ENCODE results near the gene CD82.

Gene CD82

GRCh38 chr11:44615041-44615755 lies 49.7 kb downstream of the CD82 start:
- ChIA-PET POLR2A (no interaction called here), CTCF (interaction anchor here (0.7 to 26.6 kb wide), 10 partner anchors 9 to 292 kb away, joined by 3 to 995 read pairs (median 4); partner anchors contain the start of gene CD82)
- DNase-seq (ENCODE audit: low read depth, low spot score): no peak

DNA sequence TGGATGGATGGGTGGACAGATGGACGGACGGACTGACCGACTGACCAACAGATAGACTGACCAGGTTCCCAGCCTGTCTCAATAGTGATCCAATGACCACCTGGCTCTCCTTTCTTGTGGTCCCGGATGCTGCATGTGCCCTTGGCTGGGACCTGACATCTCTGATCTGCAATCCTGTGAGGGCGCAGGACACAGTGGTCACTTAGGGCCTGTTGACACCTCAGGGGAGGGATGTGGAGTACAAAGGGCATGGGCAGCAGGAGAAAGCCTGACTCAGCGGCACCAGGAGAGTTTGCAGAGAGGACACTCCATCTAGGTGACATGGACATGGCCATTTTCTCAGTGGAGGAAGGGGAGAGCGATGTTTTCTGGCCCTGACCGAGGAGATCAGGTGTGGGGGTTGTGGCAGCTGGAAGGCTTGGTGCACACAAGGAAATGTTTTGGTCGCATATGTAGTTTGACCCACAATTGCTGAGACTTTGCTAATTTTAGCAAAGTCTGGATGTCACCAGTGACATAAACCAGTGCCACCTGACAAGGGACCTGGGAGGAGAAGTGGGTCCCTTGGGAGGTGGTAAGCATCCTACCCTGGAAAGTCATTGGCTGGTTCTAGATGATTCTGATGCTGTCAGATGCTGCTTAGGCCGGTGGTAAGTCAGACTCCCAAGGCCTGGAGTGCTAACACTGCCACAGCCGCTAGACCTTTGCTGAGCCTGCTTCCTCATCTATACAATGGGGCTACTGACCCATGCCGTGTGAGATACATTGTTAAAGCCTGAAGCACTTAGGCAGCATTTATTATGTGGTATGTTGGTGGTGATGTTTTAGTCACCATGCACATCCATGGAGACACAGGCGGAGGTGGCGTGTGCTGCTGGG lies 50.7 kb downstream of the CD82 start:
- ChIA-PET POLR2A (interaction anchor here (1.2 kb wide), 1 partner anchor 59 kb away, joined by 4 read pairs; no protein-coding TSS in a partner anchor), CTCF (interaction anchor here (0.7 to 26.6 kb wide), 39 partner anchors 9 to 565 kb away, joined by 3 to 995 read pairs (median 5); partner anchors contain the start of gene CD82)
- TF ChIP-seq CTCF (IDR thresholded peaks at IDR 0.05; ENCODE audit: insufficient read depth, low read length, missing control alignments): no peak
- no peak overlapping the region for H3K4me3 ChIP-seq (ENCODE audit: low read depth, low read length)
- no peak for DNase-seq (ENCODE audit: low read depth, low spot score)

More at GRCh38 chr11:44615041-44615755, 49.7 kb downstream of the CD82 start:
- H3K4me3 ChIP-seq (ENCODE audit: low read depth, low read length): no peak overlapping the region
- TF ChIP-seq CTCF (IDR thresholded peaks at IDR 0.05; ENCODE audit: insufficient read depth, low read length, missing control alignments): no peak

DNA sequence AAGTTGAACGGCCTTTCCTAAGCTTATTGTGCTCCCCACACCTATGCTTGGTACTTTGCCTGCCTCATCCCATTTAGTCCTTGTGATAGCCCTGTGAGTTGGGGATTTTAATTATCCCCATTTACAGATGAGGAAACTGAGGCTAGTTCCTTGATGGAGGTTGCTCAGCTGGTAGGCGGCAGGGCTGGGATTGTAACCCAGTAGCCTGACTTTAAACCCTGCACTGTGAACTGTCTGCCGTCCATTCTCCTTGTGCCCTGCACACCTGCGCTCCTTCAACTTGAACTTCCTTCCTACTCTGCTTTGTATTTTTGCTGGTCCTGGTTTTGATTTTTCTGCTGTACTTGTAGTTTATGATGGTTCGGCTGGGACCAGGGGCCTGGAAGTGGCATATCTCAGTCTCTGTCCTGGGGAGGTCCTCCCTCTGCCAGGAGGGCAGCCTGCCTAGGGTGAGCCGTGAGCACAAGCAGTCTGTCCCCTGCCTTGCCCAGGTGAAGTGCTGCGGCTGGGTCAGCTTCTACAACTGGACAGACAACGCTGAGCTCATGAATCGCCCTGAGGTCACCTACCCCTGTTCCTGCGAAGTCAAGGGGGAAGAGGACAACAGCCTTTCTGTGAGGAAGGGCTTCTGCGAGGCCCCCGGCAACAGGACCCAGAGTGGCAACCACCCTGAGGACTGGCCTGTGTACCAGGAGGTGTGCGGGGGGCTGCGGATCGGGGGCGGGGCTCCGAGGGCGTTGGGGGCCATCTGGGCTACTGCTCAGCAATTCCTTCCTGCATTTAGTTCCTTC lies 52.4 kb downstream of the CD82 start:
- no peak for DNase-seq (ENCODE audit: low read depth, low spot score)
- POLR2A ChIA-PET: interaction anchor here (1.2 kb wide), 1 partner anchor 61 kb away, joined by 4 read pairs; no protein-coding TSS in a partner anchor
- H3K4me3 ChIP-seq (ENCODE audit: low read depth, low read length): no peak overlapping the region
- no peak for TF ChIP-seq CTCF (IDR thresholded peaks at IDR 0.05; ENCODE audit: insufficient read depth, low read length, missing control alignments)
- CTCF ChIA-PET: interaction anchor here (0.6 to 26.6 kb wide), 43 partner anchors 6 to 545 kb away, joined by 3 to 995 read pairs (median 5); partner anchors contain the start of genes CD82 and EXT2

DNA sequence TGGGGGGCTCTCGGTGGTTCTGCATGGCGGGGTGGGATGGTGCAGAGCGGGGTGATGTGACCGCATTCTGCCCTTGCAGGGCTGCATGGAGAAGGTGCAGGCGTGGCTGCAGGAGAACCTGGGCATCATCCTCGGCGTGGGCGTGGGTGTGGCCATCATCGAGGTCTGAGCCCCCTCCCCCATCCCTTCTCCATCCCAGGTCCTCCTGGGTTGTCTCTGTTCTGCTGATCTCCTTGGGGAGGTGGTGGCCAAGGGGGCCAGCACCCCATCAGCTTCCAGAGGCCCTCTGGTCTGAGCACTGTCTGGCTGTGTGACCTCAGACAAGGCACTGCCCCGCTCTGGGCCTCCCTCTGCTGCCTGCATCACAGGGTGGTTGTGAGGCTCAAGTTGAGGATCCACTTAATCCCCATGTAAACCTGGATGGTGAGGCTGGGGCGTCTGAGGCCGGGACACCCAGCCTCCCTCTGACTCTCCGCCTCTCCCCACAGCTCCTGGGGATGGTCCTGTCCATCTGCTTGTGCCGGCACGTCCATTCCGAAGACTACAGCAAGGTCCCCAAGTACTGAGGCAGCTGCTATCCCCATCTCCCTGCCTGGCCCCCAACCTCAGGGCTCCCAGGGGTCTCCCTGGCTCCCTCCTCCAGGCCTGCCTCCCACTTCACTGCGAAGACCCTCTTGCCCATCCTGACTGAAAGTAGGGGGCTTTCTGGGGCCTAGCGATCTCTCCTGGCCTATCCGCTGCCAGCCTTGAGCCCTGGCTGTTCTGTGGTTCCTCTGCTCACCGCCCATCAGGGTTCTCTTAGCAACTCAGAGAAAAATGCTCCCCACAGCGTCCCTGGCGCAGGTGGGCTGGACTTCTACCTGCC lies 53.3 kb downstream of the CD82 start:
- no peak overlapping the region for H3K4me3 ChIP-seq (ENCODE audit: low read depth, low read length)
- no peak for DNase-seq (ENCODE audit: low read depth, low spot score)
- no peak for TF ChIP-seq CTCF (IDR thresholded peaks at IDR 0.05; ENCODE audit: insufficient read depth, low read length, missing control alignments)
- ChIA-PET POLR2A (no interaction called here), CTCF (interaction anchor here (0.9 to 26.6 kb wide), 10 partner anchors 7 to 315 kb away, joined by 3 to 995 read pairs (median 8); partner anchors contain the start of gene CD82)

- no peak for TF ChIP-seq CTCF (IDR thresholded peaks at IDR 0.05; ENCODE audit: insufficient read depth, low read length, missing control alignments)
- no peak for DNase-seq (ENCODE audit: low read depth, low spot score)
- CTCF ChIA-PET: interaction anchor here (0.6 to 26.6 kb wide), 23 partner anchors 9 to 484 kb away, joined by 3 to 995 read pairs (median 4); partner anchors contain the start of gene CD82
- POLR2A ChIA-PET: no interaction called here
- H3K4me3 ChIP-seq (ENCODE audit: low read depth, low read length): no peak overlapping the region
Observed at GRCh38 chr11:44620328-44620725, 54.9 kb downstream of the CD82 start.
